ENCODE results near the gene NUP85.
A peak's percentile ranks its signal among the peaks of the same experiment; 100 is the strongest.
"Not testable (repeated sequence)": the region's sequence is repeated elsewhere in the genome, so short reads cannot be mapped to it uniquely, and the experiment has no call there.

Gene NUP85

GRCh38 chr17:75241143-75241430 lies 35.6 kb downstream of the NUP85 start:
- peaks cover 45 to 79% of the 10 kb centered on the region in 2 donors for H3K36me3 Mint-ChIP-seq

GRCh38 chr17:75241502-75241901 lies 36.0 kb downstream of the NUP85 start:
- DNase-seq = no peak
- ATAC-seq (replicated peaks) = no peak
- H3K9me3 Mint-ChIP-seq = no peaks in the 10 kb centered on the region
- peaks cover 42 to 64% of the 10 kb centered on the region in 2 donors for H3K4me1 Mint-ChIP-seq
- peak overlapping the region; percentile 95 for H3K27ac Mint-ChIP-seq
- peaks cover 46 to 79% of the 10 kb centered on the region in 2 donors for H3K36me3 Mint-ChIP-seq
- H3K4me3 Mint-ChIP-seq = no peak overlapping the region
- no peaks in the 10 kb centered on the region for H3K27me3 Mint-ChIP-seq

More at GRCh38 chr17:75241143-75241430, 35.6 kb downstream of the NUP85 start:
- no peak for ATAC-seq (replicated peaks)
- Mint-ChIP-seq H3K27ac (peak overlapping the region; percentile 37), H3K4me1 (peaks cover 39 to 62% of the 10 kb centered on the region in 2 donors), H3K9me3 (no peaks in the 10 kb centered on the region), H3K4me3 (no peak overlapping the region), H3K27me3 (no peaks in the 10 kb centered on the region)
- DNase-seq = no peak

GRCh38 chr17:75241996-75242460 lies 36.5 kb downstream of the NUP85 start:
- ATAC-seq (replicated peaks) = peak in 1 of 2 donors; percentile 8
- Mint-ChIP-seq H3K4me1 (peaks cover 42 to 69% of the 10 kb centered on the region in 2 donors), H3K36me3 (peaks cover 50 to 78% of the 10 kb centered on the region in 2 donors)

GRCh38 chr17:75242461-75243042 lies 37.1 kb downstream of the NUP85 start:
- H3K27me3 Mint-ChIP-seq = no peaks in the 10 kb centered on the region
- peaks cover 52 to 75% of the 10 kb centered on the region in 2 donors for H3K36me3 Mint-ChIP-seq
- DNase-seq (no peak), ATAC-seq (replicated peaks) (peak; percentile 48 to 50)
- H3K4me3 Mint-ChIP-seq = peak overlapping the region; percentile 25 to 46
- H3K4me1 Mint-ChIP-seq = peaks cover 44 to 72% of the 10 kb centered on the region in 2 donors
- H3K9me3 Mint-ChIP-seq = no peaks in the 10 kb centered on the region
- H3K27ac Mint-ChIP-seq = peak overlapping the region; percentile 95

More at GRCh38 chr17:75241996-75242460, 36.5 kb downstream of the NUP85 start:
- Mint-ChIP-seq H3K27ac (peak overlapping the region; percentile 95), H3K9me3 (no peaks in the 10 kb centered on the region), H3K27me3 (no peaks in the 10 kb centered on the region), H3K4me3 (no peak overlapping the region)
- DNase-seq = no peak

- Mint-ChIP-seq H3K9me3 (no peaks in the 10 kb centered on the region), H3K27ac (peak overlapping the region; percentile 91), H3K27me3 (no peaks in the 10 kb centered on the region), H3K36me3 (peaks cover 52 to 66% of the 10 kb centered on the region in 2 donors), H3K4me1 (peaks cover 46 to 76% of the 10 kb centered on the region in 2 donors), H3K4me3 (peak overlapping the region; percentile 71 to 77)
- DNase-seq (no peak), ATAC-seq (replicated peaks) (peak; percentile 64 to 67)
Measured at GRCh38 chr17:75244133-75244866, 38.8 kb downstream of the NUP85 start.

- Mint-ChIP-seq H3K36me3 (peaks cover 48 to 61% of the 10 kb centered on the region in 2 donors), H3K4me1 (peaks cover 53 to 78% of the 10 kb centered on the region in 2 donors), H3K27me3 (no peaks in the 10 kb centered on the region), H3K9me3 (no peaks in the 10 kb centered on the region), H3K27ac (peak overlapping the region; percentile 91), H3K4me3 (no peak overlapping the region)
- ATAC-seq (replicated peaks) (no peak), DNase-seq (no peak)
Measured at GRCh38 chr17:75245011-75245410, 39.5 kb downstream of the NUP85 start.

GRCh38 chr17:75246404-75246803 lies 40.9 kb downstream of the NUP85 start:
- no peak overlapping the region for H3K4me3 Mint-ChIP-seq
- H3K4me1 Mint-ChIP-seq = peaks cover 56 to 81% of the 10 kb centered on the region in 2 donors
- H3K27me3 Mint-ChIP-seq = no peaks in the 10 kb centered on the region
- no peaks in the 10 kb centered on the region for H3K9me3 Mint-ChIP-seq
- peak overlapping the region; percentile 15 for H3K27ac Mint-ChIP-seq
- H3K36me3 Mint-ChIP-seq = peaks cover 40 to 51% of the 10 kb centered on the region in 2 donors
- DNase-seq (no peak), ATAC-seq (replicated peaks) (no peak)

- Mint-ChIP-seq H3K27ac (peak overlapping the region; percentile 98), H3K36me3 (peaks cover 22 to 49% of the 10 kb centered on the region in 2 donors), H3K4me1 (peaks cover 61 to 83% of the 10 kb centered on the region in 2 donors), H3K9me3 (no peaks in the 10 kb centered on the region), H3K27me3 (no peaks in the 10 kb centered on the region), H3K4me3 (peak overlapping the region; percentile 78 to 83)
- ATAC-seq (replicated peaks) = peak; percentile 24 to 40
- no peak for DNase-seq
Measured at GRCh38 chr17:75249564-75249963, 44.1 kb downstream of the NUP85 start.

GRCh38 chr17:75250009-75250471 lies 44.6 kb downstream of the NUP85 start:
- DNase-seq (peak; percentile 79), ATAC-seq (replicated peaks) (peak; percentile 94 to 96)
- H3K36me3 Mint-ChIP-seq = peaks cover 22 to 47% of the 10 kb centered on the region in 2 donors
- peaks cover 63 to 85% of the 10 kb centered on the region in 2 donors for H3K4me1 Mint-ChIP-seq
- H3K27me3 Mint-ChIP-seq = no peaks in the 10 kb centered on the region
- peak overlapping the region; percentile 98 for H3K27ac Mint-ChIP-seq
- no peaks in the 10 kb centered on the region for H3K9me3 Mint-ChIP-seq
- peak overlapping the region; percentile 78 to 83 for H3K4me3 Mint-ChIP-seq

GRCh38 chr17:75252039-75252816 lies 46.7 kb downstream of the NUP85 start:
- Mint-ChIP-seq H3K4me1 (peaks cover 71 to 90% of the 10 kb centered on the region in 2 donors), H3K27ac (peak overlapping the region; percentile 94), H3K4me3 (peak overlapping the region; percentile 50 to 74), H3K9me3 (no peaks in the 10 kb centered on the region), H3K27me3 (no peaks in the 10 kb centered on the region), H3K36me3 (peaks cover 14 to 31% of the 10 kb centered on the region in 2 donors)
- ATAC-seq (replicated peaks) (no peak), DNase-seq (no peak)

GRCh38 chr17:75255954-75256698 lies 50.6 kb downstream of the NUP85 start:
- not testable (repeated sequence) for H3K27me3 Mint-ChIP-seq; H3K9me3 Mint-ChIP-seq; DNase-seq; ATAC-seq (replicated peaks)
- peak overlapping the region in 1 of 2 donors; percentile 33 for H3K4me3 Mint-ChIP-seq
- peak overlapping the region; percentile 53 for H3K27ac Mint-ChIP-seq
- H3K4me1 Mint-ChIP-seq = peaks cover 66 to 99% of the 10 kb centered on the region in 2 donors
- peaks cover 13 to 41% of the 10 kb centered on the region in 2 donors for H3K36me3 Mint-ChIP-seq

- H3K9me3 Mint-ChIP-seq; H3K27me3 Mint-ChIP-seq; H3K4me3 Mint-ChIP-seq; DNase-seq; H3K27ac Mint-ChIP-seq; ATAC-seq (replicated peaks): not testable (repeated sequence)
- peaks cover 59 to 92% of the 10 kb centered on the region in 2 donors for H3K4me1 Mint-ChIP-seq
- peaks cover 17 to 43% of the 10 kb centered on the region in 2 donors for H3K36me3 Mint-ChIP-seq
Measured at GRCh38 chr17:75257228-75257627, 51.7 kb downstream of the NUP85 start.

GRCh38 chr17:75260641-75261335 lies 55.3 kb downstream of the NUP85 start:
- DNase-seq (no peak), ATAC-seq (replicated peaks) (peak; percentile 42 to 62)
- H3K27me3 Mint-ChIP-seq = no peaks in the 10 kb centered on the region
- H3K9me3 Mint-ChIP-seq = no peaks in the 10 kb centered on the region
- H3K36me3 Mint-ChIP-seq = peaks cover 25 to 38% of the 10 kb centered on the region in 2 donors
- peak overlapping the region; percentile 89 to 99 for H3K4me3 Mint-ChIP-seq
- H3K4me1 Mint-ChIP-seq = peaks cover 33 to 76% of the 10 kb centered on the region in 2 donors
- H3K27ac Mint-ChIP-seq = peak overlapping the region; percentile 100

All from stimulated activated naive B cell treated with anti-CD40 and anti-IgM and Interleukin-4, amounts not matched to agents 10 μg/mL and 1 μg/mL and 100 μg/mL, for 72 hours (primary cell).